HEK293 (cell line): ENCODE results near the gene CASS4.

Source experiments
- CTCF ChIA-PET: fragments of 350-600 bp; formaldehyde crosslinking; extraction: SDS; loops from one replicate; lab custom pipeline; 2021; ENCODE audit warnings: antibody characterized with exemption; lab: Yijun Ruan, JAX
- POLR2A ChIA-PET: fragments of 300-600 bp; formaldehyde crosslinking; extraction: SDS; loops from one replicate; lab custom pipeline; 2020; ENCODE audit warnings: antibody characterized with exemption, inconsistent platforms; lab: Yijun Ruan, JAX
- H3K27ac ChIP-seq: fragments of 200-500 bp; sonication (Bioruptor generic); 2 replicates; pipeline ENCODE4 v1.5.1; 2014; ENCODE audit warnings: low read depth, low read length, control low read depth, inconsistent platforms; ENCODE audit errors: extremely low read depth
- H3K36me3 ChIP-seq, 2 experiments: fragments of 200-500 bp in 1 of 2; sonication (Bioruptor generic) in 1 of 2; 1 replicate in 1 of 2; 2 replicates in 1 of 2; pipeline ENCODE4 v1.5.1; 2014 to 2017; ENCODE audit warnings: inconsistent platforms in 2 of 2, low read length in 2 of 2; ENCODE audit not compliant: control insufficient read depth in 2 of 2, insufficient read depth in 1 of 2
- H3K4me1 ChIP-seq: fragments of 200-500 bp; sonication (Bioruptor generic); 2 replicates; pipeline ENCODE4 v1.5.1; 2014; ENCODE audit warnings: mild to moderate bottlenecking, low read length, inconsistent platforms; ENCODE audit not compliant: control insufficient read depth, insufficient read depth
- H3K4me3 ChIP-seq: 2 replicates; pipeline ENCODE4 v1.5.1; 2011; ENCODE audit warnings: low read depth, mild to moderate bottlenecking, control low read depth, low read length, moderate library complexity
- H3K9me3 ChIP-seq: fragments of 200-500 bp; sonication (Bioruptor generic); 2 replicates; pipeline ENCODE4 v1.5.1; 2014; ENCODE audit warnings: low read depth, low read length, inconsistent platforms; ENCODE audit not compliant: control insufficient read depth, insufficient read depth
- IKZF3 ChIP-seq: fragments of 450-650 bp; IDR thresholded peaks from 2 replicates; pipeline ENCODE4 v1.5.0; 2018; ENCODE audit warnings: missing biosample characterization, mild to moderate bottlenecking, missing genetic modification characterization, moderate library complexity
- MEIS1 ChIP-seq: sonication (generic); formaldehyde crosslinking; IDR thresholded peaks from 2 replicates; pipeline ENCODE4 v1.8.1; 2022; ENCODE audit warnings: missing genetic modification reagents, mild to moderate bottlenecking, borderline replicate concordance
- MYNN ChIP-seq: fragments of 450-650 bp; formaldehyde crosslinking; IDR thresholded peaks from 2 replicates; pipeline ENCODE4 v1.5.1; 2016; ENCODE audit warnings: missing biosample characterization, missing genetic modification characterization, borderline replicate concordance
- PATZ1 ChIP-seq: fragments of 450-650 bp; formaldehyde crosslinking; IDR thresholded peaks from 2 replicates; pipeline ENCODE4 v1.5.1; 2016; ENCODE audit warnings: missing biosample characterization, missing genetic modification characterization
- ZNF133 ChIP-seq: fragments of 450-650 bp; formaldehyde crosslinking; IDR thresholded peaks from 2 replicates; pipeline ENCODE4 v1.5.1; 2016; ENCODE audit warnings: missing biosample characterization, missing genetic modification characterization
- ZNF18 ChIP-seq: fragments of 450-650 bp; formaldehyde crosslinking; IDR thresholded peaks from 2 replicates; pipeline ENCODE4 v1.5.1; 2016; ENCODE audit warnings: missing biosample characterization, missing genetic modification characterization
- ZNF214 ChIP-seq: fragments of 450-650 bp; formaldehyde crosslinking; IDR thresholded peaks from 2 replicates; pipeline ENCODE4 v1.5.1; 2017; ENCODE audit warnings: missing biosample characterization, mild to moderate bottlenecking, missing genetic modification characterization, borderline replicate concordance
- ZNF350 ChIP-seq: fragments of 450-650 bp; formaldehyde crosslinking; IDR thresholded peaks from 2 replicates; pipeline ENCODE4 v1.5.0; 2017; ENCODE audit warnings: missing biosample characterization, mild to moderate bottlenecking, missing genetic modification characterization
- ZNF510 ChIP-seq: fragments of 450-650 bp; formaldehyde crosslinking; IDR thresholded peaks from 2 replicates; pipeline ENCODE4 v1.5.1; 2018; ENCODE audit warnings: mild to moderate bottlenecking, missing genetic modification characterization, missing biosample characterization; ENCODE audit not compliant: insufficient replicate concordance
- ZNF558 ChIP-seq: fragments of 450-650 bp; formaldehyde crosslinking; IDR thresholded peaks from 2 replicates; pipeline ENCODE4 v1.5.1; 2016; ENCODE audit warnings: missing biosample characterization, missing genetic modification characterization
- ZNF654 ChIP-seq: fragments of 450-650 bp; formaldehyde crosslinking; IDR thresholded peaks from 2 replicates; pipeline ENCODE4 v1.5.1; 2016; ENCODE audit warnings: low read depth, missing biosample characterization, missing genetic modification characterization
- ZNF658 ChIP-seq: fragments of 450-650 bp; formaldehyde crosslinking; IDR thresholded peaks from 2 replicates; pipeline ENCODE4; 2016; ENCODE audit warnings: missing biosample characterization, missing genetic modification characterization
- TF ChIP-seq, protein P1 (sequence below): fragments of 450-650 bp; formaldehyde crosslinking; IDR thresholded peaks from 2 replicates; pipeline ENCODE4 v1.5.1; 2016; ENCODE audit warnings: missing biosample characterization, missing genetic modification characterization
- TF ChIP-seq, protein P2 (sequence below): fragments of 450-650 bp; formaldehyde crosslinking; IDR thresholded peaks from 2 replicates; pipeline ENCODE4 v1.5.1; 2016; ENCODE audit warnings: missing biosample characterization, missing genetic modification characterization

CASS4 gene

DNA sequence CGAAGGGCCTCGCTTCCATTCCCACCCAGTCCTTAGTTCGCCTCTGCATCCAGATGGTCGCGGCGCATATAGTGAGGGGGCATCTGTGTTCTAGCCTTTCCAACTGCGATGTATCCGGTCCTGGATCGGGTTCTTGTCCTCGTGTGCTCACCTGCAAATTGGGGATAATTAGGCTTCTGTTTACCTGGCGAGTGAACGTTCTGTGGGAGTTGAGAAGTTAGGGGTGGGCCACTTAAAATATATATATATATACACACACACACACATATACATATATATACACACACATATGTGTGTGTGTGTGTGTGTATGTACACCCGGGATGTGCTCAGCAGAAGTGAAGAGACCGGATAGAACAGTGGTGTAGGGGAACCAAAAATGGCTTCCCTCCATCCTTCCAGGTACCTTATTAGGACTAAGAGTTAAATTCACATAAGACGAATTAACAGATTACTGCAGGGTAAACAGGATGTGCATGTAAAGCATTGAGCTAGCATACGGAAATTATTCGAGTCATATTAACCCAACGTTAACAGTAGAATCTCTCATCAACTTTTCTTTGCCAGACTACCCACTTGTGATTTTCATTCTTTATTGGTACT is 19.1 kb upstream of the CASS4 start (continued):
- TF ChIP-seq PATZ1 (tag by site-specific recombination) (no peak), IKZF3 (no peak), ZNF214 (tag by site-specific recombination) (no peak)

DNA sequence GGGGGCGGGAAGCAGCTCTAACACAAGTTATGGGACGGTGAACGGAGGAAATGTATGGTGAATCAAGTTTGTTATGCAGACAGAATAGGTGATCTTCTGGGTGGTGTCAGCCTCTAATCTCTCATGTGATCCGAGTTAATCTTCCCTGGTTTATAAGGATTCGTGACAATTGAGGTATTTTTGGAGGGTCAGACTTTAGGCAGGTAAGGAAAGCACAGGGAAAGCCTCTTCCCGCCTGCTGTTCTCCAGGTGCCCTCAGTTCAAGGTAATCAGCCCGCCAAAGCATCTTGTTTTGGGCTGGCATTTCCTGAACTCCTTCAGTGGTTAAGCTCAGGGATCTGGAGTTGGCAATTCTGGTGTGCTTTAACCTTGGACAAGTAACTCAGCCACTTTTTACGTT is 18.4 kb upstream of the CASS4 start:
- Histone ChIP-seq H3K4me1 (peaks cover 4% of the 10 kb centered on the region; the same call in 1 of the 2 replicates), H3K9me3 (no peaks in the 10 kb centered on the region), H3K27ac (no peak overlapping the region), H3K4me3 (peak overlapping the region; percentile 88), H3K36me3 (peaks cover 22 to 72% of the 10 kb centered on the region in 2 experiments)
- ChIA-PET POLR2A (no interaction called here), CTCF (interaction anchor here (0.7 kb wide), 1 partner anchor 8 kb away, joined by 3 read pairs; no protein-coding TSS in a partner anchor)
- no peak for TF ChIP-seq ZNF18
- TF ChIP-seq ZNF658 = no peak

DNA sequence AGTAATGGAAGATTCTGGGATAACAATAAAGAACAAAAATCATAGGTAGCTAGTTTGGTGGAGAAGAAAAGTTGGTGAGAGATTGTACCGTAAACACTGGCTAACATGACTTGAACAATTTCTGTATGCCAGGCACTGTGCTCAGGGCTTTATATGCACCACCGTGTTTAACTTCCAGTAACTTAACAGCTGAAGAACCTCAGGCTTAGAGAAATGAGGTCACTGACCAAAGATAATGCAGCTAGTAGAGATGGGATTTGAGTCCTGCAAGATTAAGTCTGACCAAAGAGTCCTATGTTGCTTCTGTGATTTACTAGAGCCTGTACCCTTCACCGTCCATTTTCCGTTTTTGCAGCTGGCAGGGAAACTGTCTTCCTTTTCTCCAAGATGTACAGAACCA is 16.9 kb upstream of the CASS4 start:
- POLR2A ChIA-PET = interaction anchor here (1.3 kb wide), 1 partner anchor 36 kb away, joined by 3 read pairs; no protein-coding TSS in a partner anchor

DNA sequence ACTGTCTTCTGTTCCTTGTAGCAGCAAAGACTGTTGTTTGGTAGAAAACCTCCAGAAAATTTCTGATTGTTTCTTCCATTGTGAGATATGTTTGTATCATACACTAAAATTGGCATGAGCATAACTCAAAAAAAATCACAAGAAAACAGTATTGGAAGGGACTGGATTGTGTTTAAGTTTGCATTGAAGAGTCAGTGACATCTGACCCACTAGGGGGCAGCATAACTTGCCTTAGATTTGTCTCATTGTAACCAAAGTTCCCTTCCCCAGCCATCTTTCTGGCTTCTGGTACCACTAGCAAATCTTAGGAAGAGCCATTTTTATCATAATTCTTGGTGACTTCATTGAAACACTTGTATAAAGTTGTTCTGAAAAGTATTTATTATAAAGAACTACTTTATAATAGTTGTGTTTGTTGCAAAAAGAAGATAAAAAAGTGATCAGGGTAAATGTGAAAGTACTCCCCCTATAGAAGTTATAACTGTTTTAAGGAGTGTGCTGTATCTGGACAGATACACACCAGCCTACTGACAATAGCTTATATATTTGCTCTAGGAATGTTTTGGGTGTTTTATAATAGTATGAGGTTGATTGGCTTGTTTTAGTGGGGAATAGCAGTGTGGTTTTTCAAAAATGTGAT is 11.9 kb upstream of the CASS4 start:
- no peak for TF ChIP-seq ZNF350 (tag by site-specific recombination)
- TF ChIP-seq ZNF654 (tag by site-specific recombination) = peak; percentile 46
- TF ChIP-seq ZNF558 (tag by site-specific recombination) = no peak
- TF ChIP-seq, protein P1, sequence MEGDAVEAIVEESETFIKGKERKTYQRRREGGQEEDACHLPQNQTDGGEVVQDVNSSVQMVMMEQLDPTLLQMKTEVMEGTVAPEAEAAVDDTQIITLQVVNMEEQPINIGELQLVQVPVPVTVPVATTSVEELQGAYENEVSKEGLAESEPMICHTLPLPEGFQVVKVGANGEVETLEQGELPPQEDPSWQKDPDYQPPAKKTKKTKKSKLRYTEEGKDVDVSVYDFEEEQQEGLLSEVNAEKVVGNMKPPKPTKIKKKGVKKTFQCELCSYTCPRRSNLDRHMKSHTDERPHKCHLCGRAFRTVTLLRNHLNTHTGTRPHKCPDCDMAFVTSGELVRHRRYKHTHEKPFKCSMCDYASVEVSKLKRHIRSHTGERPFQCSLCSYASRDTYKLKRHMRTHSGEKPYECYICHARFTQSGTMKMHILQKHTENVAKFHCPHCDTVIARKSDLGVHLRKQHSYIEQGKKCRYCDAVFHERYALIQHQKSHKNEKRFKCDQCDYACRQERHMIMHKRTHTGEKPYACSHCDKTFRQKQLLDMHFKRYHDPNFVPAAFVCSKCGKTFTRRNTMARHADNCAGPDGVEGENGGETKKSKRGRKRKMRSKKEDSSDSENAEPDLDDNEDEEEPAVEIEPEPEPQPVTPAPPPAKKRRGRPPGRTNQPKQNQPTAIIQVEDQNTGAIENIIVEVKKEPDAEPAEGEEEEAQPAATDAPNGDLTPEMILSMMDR (tag by site-specific recombination) = 0 out of 2 replicates have a peak, but pooled peaks have one; percentile 13
- TF ChIP-seq, protein P2, sequence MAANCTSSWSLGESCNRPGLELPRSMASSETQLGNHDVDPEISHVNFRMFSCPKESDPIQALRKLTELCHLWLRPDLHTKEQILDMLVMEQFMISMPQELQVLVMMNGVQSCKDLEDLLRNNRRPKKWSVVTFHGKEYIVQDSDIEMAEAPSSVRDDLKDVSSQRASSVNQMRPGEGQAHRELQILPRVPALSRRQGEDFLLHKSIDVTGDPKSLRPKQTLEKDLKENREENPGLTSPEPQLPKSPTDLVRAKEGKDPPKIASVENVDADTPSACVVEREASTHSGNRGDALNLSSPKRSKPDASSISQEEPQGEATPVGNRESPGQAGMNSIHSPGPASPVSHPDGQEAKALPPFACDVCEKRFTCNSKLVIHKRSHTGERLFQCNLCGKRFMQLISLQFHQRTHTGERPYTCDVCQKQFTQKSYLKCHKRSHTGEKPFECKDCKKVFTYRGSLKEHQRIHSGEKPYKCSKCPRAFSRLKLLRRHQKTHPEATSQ (tag by site-specific recombination) = no peak
- TF ChIP-seq, all 188 proteins: peak for 2
- ChIA-PET CTCF (interaction anchor here (0.7 to 1.4 kb wide), 5 partner anchors 9 to 151 kb away, joined by 3 to 4 read pairs (median 3); partner anchors contain the start of gene CASS4), POLR2A (no interaction called here)
- H3K4me3 ChIP-seq = no peak overlapping the region
- H3K36me3 ChIP-seq = peaks cover 56 to 98% of the 10 kb centered on the region in 2 experiments
- H3K27ac ChIP-seq = no peak overlapping the region
- H3K9me3 ChIP-seq = no peaks in the 10 kb centered on the region
- H3K4me1 ChIP-seq = no peaks in the 10 kb centered on the region

More for the DNA sequence above, 16.9 kb upstream of the CASS4 start:
- Histone ChIP-seq H3K4me1 (peaks cover 4% of the 10 kb centered on the region; the same call in 1 of the 2 replicates), H3K9me3 (no peaks in the 10 kb centered on the region), H3K36me3 (peaks cover 24 to 72% of the 10 kb centered on the region in 2 experiments), H3K4me3 (no peak overlapping the region), H3K27ac (no peak overlapping the region)
- CTCF ChIA-PET = interaction anchor here (0.9 to 1.3 kb wide), 2 partner anchors 9 to 155 kb away, joined by 3 to 4 read pairs; no protein-coding TSS in a partner anchor
- TF ChIP-seq ZNF510 (tag by site-specific recombination) = no peak
- TF ChIP-seq ZNF133 (tag by site-specific recombination) = no peak
- no peak for TF ChIP-seq MYNN (tag by site-specific recombination)
- TF ChIP-seq MEIS1 (CRISPR knock-in tag) = no peak
- TF ChIP-seq, all 188 proteins: peak for 0
